ENCODE measurements around the gene CA10. TPM values are rescaled to one million over a fixed set of nuclear protein-coding genes. Genes with fewer than 3 reads are reported as not detected.

The CA10 gene
- total RNA-seq, 2 experiments from 2014 or later = not detected

DNA sequence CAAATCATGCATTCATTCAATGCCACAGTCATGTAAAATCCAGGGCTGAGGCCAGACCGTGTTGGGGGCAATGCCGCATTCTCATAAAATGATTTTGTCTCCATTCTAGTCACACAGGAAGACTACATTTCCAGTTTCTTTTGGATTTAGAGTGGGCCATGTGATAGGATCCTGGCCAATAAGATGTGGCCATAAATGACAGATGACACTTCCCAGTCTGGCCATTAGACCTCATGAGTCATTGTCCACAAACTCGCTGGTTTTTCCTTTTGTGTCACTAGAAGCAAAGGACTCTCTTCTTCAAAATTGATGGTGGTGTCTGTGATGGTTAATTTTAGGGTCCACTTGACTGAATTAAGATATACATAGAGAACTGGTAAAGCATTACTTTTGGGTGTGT, 545.8 kb downstream of the CA10 start:
- Mint-ChIP-seq H3K4me1 (ENCODE audit: low read depth) (no peaks in the 10 kb centered on the region), H3K9me3 (no peaks in the 10 kb centered on the region), H3K27me3 (ENCODE audit: low read depth) (peaks cover 11% of the 10 kb centered on the region), H3K4me3 (no peak overlapping the region), H3K27ac (no peak overlapping the region), H3K36me3 (ENCODE audit: low read depth) (no peaks in the 10 kb centered on the region)
- DNase-seq = no peak
- CTCF ChIA-PET = no interaction called here
- intact Hi-C loops (cut with micrococcal nuclease) = no loop called here

DNA sequence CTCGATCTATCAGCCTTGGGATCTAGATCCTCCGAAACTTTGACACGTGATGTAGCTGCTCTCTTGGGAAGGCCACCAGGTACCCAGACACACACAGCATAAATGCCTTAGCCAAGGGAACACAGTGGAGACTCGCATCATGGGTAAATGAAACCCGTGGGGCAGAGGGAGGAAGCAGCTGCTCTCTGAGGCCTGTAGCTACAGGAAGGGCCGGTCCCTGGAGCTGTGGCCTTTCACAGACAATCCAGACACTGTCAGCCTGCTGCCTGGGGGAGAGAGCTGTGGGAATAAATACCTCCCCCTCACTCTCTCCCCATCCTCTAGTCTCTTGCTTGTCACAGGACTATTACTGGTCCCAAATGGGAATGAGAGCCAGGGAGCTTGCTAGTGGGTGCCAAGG, 546.9 kb downstream of the CA10 start:
- CTCF ChIA-PET = no interaction called here
- Mint-ChIP-seq H3K4me1 (ENCODE audit: low read depth) (no peaks in the 10 kb centered on the region), H3K27ac (no peak overlapping the region), H3K4me3 (no peak overlapping the region), H3K36me3 (ENCODE audit: low read depth) (no peaks in the 10 kb centered on the region), H3K27me3 (ENCODE audit: low read depth) (peaks cover 4% of the 10 kb centered on the region), H3K9me3 (no peaks in the 10 kb centered on the region)
- intact Hi-C loops (cut with micrococcal nuclease) = no loop called here
- no peak for DNase-seq

DNA sequence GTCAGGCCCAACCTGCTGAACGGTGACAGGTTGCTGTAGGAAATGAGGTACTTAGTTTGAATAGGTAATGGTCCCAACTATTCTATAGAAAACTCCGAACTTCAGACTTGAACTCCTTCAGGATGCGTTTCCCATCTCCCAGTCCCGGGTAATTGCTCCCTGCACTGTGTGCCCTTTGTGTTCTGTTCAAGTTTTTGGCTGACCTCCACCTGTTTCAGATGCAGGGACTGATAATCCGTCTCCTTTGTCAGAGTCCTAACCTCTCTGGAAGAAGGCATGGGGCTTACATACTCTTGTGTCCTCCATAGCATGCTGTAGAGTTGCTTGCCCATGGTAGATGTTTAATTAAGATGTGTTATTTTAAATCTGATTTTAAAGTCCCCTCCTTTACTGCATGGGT, 547.7 kb downstream of the CA10 start:
- H3K4me3 Mint-ChIP-seq = no peak overlapping the region
- H3K36me3 Mint-ChIP-seq (ENCODE audit: low read depth) = no peaks in the 10 kb centered on the region
- peaks cover 4% of the 10 kb centered on the region for H3K27me3 Mint-ChIP-seq (ENCODE audit: low read depth)
- no peak for DNase-seq
- no peaks in the 10 kb centered on the region for H3K4me1 Mint-ChIP-seq (ENCODE audit: low read depth)
- intact Hi-C loops (cut with micrococcal nuclease) = no loop called here
- no peaks in the 10 kb centered on the region for H3K9me3 Mint-ChIP-seq
- H3K27ac Mint-ChIP-seq = no peak overlapping the region
- CTCF ChIA-PET = no interaction called here

DNA sequence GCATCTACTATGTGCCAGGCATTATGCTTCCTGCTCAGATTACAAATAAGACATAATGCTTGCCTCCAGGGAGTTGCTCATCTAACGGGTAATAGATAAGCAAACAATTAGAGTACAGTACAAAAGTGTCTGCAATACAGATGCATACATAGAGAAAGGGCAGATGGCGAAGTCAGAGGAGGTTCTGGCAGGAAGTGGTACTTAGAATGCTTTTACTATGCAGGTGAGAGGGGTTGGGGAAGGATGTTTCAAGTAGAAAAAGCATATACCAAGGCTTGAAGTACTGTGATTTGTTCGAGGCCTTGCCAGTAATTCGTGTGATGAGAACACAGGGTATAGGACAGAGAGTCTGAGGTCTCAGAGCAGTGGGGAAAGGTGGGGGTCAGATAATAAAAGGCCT, 548.4 kb downstream of the CA10 start:
- H3K36me3 Mint-ChIP-seq (ENCODE audit: low read depth) = no peaks in the 10 kb centered on the region
- H3K4me3 Mint-ChIP-seq = no peak overlapping the region
- no peaks in the 10 kb centered on the region for H3K27me3 Mint-ChIP-seq (ENCODE audit: low read depth)
- no peak for DNase-seq
- no peak overlapping the region for H3K27ac Mint-ChIP-seq
- intact Hi-C loops (cut with micrococcal nuclease) = no loop called here
- H3K9me3 Mint-ChIP-seq = no peaks in the 10 kb centered on the region
- H3K4me1 Mint-ChIP-seq (ENCODE audit: low read depth) = no peaks in the 10 kb centered on the region
- CTCF ChIA-PET = no interaction called here

DNA sequence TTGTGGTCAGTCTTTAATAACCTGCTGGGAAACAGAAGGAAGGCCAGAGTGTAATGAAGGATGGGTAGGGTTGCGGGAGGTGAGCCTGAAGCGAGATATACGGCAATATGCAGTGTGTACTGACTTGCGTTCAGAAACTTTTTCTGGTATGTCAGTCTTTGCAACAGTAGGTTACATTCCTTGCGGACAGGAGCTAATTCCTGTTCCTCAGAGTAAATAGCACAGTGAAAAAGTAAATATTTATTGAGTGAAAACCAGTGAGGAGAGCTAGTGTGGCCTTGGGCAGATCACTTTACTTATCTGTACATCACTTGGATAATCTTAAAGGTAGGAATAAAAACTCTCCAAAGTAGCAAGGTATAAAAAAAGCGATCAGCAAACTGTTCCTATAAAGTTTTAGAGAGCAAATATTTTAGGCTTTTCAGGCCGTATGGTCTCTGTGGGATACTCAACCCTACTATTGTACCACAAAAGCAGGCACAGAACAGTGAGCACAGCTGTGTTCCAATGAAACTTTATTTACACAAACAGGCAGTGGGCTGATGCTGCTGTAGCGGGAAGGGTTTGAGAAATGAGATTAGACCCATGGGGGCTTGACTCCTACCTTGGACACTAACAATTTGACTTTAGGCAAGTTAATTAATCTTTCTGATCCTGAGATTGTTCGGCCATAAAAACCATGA, 550.1 kb downstream of the CA10 start:
- intact Hi-C loops (cut with micrococcal nuclease) = no loop called here
- Mint-ChIP-seq H3K4me1 (ENCODE audit: low read depth) (no peaks in the 10 kb centered on the region), H3K36me3 (ENCODE audit: low read depth) (no peaks in the 10 kb centered on the region), H3K9me3 (no peaks in the 10 kb centered on the region), H3K4me3 (no peak overlapping the region), H3K27ac (no peak overlapping the region), H3K27me3 (ENCODE audit: low read depth) (no peaks in the 10 kb centered on the region)
- CTCF ChIA-PET = no interaction called here
- DNase-seq = no peak

DNA sequence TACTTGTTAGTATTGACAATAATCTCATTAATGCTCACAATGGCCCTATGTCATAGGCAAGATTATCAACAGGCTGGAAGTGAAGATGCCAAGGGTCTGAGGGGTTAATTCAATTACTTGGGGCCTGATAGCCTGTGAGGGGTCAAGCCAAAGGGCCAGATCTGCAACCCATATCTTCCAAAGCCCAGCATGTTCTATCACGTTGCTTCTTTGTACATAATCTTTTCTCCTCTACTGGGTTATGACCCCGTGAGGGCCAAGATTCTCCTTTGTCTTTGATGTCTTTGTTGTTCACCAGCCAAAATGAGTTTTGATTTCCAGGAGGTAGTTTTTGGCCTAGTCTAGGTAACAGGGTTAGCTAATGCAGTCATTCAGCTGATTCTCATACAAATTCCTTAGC, 551.0 kb downstream of the CA10 start:
- Mint-ChIP-seq H3K4me3 (no peak overlapping the region), H3K9me3 (no peaks in the 10 kb centered on the region), H3K36me3 (ENCODE audit: low read depth) (no peaks in the 10 kb centered on the region), H3K4me1 (ENCODE audit: low read depth) (no peaks in the 10 kb centered on the region), H3K27me3 (ENCODE audit: low read depth) (no peaks in the 10 kb centered on the region), H3K27ac (no peak overlapping the region)
- DNase-seq = no peak
- intact Hi-C loops (cut with micrococcal nuclease) = no loop called here
- CTCF ChIA-PET = no interaction called here

DNA sequence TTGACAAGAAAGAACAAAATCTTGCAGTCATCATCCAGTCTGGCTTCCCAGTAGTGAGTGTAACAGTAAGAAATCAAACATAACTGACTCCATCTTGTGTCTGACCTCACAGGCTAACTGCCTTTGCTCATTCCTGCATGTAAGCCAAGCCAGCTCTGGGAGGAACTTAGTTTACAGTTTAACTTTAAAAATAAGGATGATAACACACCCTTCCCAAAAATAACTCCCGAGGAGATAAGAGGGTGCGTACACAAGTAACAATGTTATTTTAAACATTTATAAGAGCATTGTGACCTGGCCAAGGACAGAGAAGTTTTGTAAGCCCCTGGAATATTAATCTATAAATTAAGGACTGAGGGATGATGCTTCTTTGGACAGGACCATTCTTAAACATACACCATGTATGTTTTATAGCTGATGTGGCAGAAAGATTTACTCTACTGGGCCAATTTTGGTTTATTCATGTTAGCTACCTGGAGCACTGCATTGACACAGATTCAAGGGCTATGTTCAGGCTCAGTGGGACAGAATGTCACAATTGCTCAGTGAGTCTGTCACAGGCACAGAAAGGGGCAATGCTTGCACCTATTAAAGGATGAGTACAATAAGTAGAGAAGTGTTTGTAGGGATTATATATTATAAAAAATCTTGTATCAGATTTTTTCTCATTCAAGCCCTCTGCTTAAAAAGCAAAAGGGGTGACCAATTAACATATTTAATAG, 554.1 kb downstream of the CA10 start:
- no peaks in the 10 kb centered on the region for H3K27me3 Mint-ChIP-seq (ENCODE audit: low read depth)
- no peak overlapping the region for H3K4me3 Mint-ChIP-seq
- H3K4me1 Mint-ChIP-seq (ENCODE audit: low read depth) = no peaks in the 10 kb centered on the region
- no peak overlapping the region for H3K27ac Mint-ChIP-seq
- intact Hi-C loops (cut with micrococcal nuclease) = no loop called here
- CTCF ChIA-PET = no interaction called here
- H3K9me3 Mint-ChIP-seq = no peaks in the 10 kb centered on the region
- no peaks in the 10 kb centered on the region for H3K36me3 Mint-ChIP-seq (ENCODE audit: low read depth)
- DNase-seq = no peak

DNA sequence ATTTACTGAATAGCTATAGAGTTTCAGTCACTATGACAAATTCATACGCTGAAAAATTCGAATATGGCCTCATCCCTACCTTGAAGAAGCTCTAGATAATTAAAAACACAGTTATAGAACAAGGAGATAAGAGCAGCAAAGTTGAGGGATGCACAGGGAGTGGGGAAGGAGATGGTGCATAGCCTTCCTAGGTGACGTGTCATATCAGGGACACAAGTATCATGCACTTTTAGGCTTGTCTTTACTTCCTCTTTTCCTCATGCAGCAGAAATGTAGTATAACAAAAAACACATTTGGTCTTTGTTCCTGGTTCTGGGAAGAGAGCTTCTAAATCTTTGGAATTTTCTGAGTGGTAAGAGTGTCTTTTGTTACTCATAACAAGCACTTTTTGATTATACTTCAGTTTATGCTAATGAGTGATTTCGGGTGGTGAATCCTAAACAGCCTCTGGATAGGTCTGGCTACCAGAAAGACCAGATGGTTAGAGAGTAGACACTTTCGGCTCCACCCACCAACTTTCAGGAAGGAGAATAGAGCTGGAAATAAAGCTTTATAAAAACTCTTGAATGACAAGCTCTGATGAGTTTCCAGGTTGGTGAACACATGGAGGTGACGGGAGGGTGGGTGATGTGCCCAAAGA, 556.8 kb downstream of the CA10 start:
- intact Hi-C loops (cut with micrococcal nuclease) = no loop called here
- no peak overlapping the region for H3K27ac Mint-ChIP-seq
- no peaks in the 10 kb centered on the region for H3K36me3 Mint-ChIP-seq (ENCODE audit: low read depth)
- H3K9me3 Mint-ChIP-seq = no peaks in the 10 kb centered on the region
- H3K27me3 Mint-ChIP-seq (ENCODE audit: low read depth) = no peaks in the 10 kb centered on the region
- no peak overlapping the region for H3K4me3 Mint-ChIP-seq
- no peak for DNase-seq
- CTCF ChIA-PET = no interaction called here
- H3K4me1 Mint-ChIP-seq (ENCODE audit: low read depth) = no peaks in the 10 kb centered on the region

DNA sequence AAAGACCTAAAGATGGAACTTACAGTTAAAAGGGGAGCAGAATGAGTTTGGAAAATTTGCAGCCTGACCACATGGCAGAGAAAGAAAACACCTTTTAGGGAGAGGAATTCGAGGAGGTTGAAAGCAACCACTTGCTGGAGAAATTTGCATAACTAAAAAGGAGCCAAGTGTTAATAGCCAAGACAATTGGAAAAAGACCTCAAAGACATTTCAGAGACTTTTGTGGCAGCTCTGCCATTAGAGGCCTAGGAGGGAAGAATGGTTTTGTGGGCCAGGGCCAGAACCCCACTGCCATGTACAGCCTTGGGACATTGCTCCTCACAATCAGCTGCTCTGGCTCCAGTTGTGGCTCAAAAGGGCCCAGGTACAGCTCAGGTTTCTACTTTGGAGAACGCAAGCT, 559.7 kb downstream of the CA10 start:
- no peak overlapping the region for H3K4me3 Mint-ChIP-seq
- no peaks in the 10 kb centered on the region for H3K4me1 Mint-ChIP-seq (ENCODE audit: low read depth)
- DNase-seq = no peak
- intact Hi-C loops (cut with micrococcal nuclease) = no loop called here
- H3K27me3 Mint-ChIP-seq (ENCODE audit: low read depth) = no peaks in the 10 kb centered on the region
- H3K9me3 Mint-ChIP-seq = no peaks in the 10 kb centered on the region
- CTCF ChIA-PET = interaction anchor here (0.8 kb wide), 1 partner anchor 36 kb away, joined by 3 read pairs; no protein-coding TSS in a partner anchor
- H3K27ac Mint-ChIP-seq = no peak overlapping the region
- H3K36me3 Mint-ChIP-seq (ENCODE audit: low read depth) = no peaks in the 10 kb centered on the region

DNA sequence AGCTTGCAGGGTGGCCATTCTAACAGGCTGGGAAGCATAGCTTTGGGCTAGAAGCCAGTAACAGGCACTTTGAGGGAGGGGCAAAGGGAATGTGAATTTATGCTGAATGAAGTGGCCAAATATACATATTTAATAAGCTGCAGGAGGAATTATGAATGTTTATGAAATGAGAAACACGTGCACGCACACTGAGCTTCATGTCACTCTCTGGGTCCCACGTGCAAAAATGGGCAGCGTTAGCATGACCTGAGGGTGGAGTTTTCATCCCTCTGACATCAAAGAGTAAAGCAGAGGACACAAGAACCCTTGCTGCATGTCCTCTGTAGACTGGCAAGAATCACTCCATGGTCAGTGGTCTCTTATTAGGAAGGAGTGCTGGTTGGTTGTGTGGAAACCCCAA, 561.2 kb downstream of the CA10 start:
- H3K9me3 Mint-ChIP-seq = no peaks in the 10 kb centered on the region
- H3K36me3 Mint-ChIP-seq (ENCODE audit: low read depth) = no peaks in the 10 kb centered on the region
- H3K27me3 Mint-ChIP-seq (ENCODE audit: low read depth) = no peaks in the 10 kb centered on the region
- H3K27ac Mint-ChIP-seq = no peak overlapping the region
- H3K4me3 Mint-ChIP-seq = no peak overlapping the region
- intact Hi-C loops (cut with micrococcal nuclease) = no loop called here
- no peaks in the 10 kb centered on the region for H3K4me1 Mint-ChIP-seq (ENCODE audit: low read depth)
- CTCF ChIA-PET = no interaction called here
- DNase-seq = no peak

DNA sequence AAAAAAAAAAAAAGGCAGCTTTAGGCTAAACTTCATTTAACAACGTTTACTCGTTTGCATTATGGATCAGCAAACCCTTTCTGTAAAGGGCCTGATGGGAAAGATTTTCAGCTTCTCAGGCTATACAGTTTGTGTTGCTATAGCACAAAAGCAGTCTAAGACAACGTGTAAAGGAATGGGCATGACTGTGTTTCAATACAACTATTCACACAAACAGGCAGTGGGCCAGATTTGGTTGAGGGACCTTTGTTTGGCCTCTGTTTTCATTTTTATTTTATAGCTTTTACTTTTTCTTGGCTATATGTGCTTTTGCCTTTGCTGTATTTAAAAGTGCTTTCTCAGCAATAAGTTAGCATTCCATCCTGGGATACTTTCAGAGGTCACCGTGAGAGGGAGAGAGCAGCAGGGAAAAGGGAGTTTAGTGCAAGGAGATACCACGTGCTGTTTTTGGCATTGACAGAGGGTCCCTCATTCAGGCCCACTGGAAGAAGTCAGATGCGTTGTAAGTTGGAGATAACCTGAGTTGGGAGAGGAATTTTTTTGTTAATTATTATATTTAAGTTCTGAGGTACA, 562.6 kb downstream of the CA10 start:
- CTCF ChIA-PET = no interaction called here

DNA sequence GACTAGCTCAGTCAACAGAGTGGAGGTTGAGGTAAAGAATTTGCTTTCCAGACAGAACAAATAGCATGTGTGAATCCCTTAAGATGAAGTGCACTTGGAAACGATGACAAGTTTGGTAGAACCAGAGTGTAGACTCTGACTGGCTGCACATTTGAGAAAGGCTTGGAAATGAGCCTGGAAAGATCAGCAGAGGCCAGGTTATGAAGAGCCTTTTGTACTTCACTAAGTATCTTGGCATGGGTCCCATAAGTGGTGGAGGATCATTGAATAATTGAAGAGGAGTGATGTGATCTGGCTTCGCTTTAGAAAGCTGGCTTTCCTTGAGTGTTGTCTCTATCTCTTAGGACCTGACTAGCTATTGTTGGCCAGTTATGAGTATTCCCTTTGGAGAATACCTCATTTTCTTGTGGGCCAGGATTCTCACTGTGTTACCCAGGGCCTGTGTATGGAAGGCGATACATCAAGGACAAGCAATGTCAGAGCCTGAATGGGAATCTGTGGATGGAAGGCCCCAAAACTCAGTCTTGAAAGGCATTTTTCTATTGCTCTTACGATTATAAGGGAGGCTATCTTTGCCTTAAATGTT, 568.4 kb downstream of the CA10 start:
- Mint-ChIP-seq H3K9me3 (peaks cover 12% of the 10 kb centered on the region), H3K4me1 (ENCODE audit: low read depth) (no peaks in the 10 kb centered on the region), H3K27me3 (ENCODE audit: low read depth) (peaks cover 6% of the 10 kb centered on the region), H3K36me3 (ENCODE audit: low read depth) (no peaks in the 10 kb centered on the region), H3K27ac (no peak overlapping the region), H3K4me3 (no peak overlapping the region)
- CTCF ChIA-PET = interaction anchor here (0.7 kb wide), 1 partner anchor 79 kb away, joined by 3 read pairs; no protein-coding TSS in a partner anchor
- DNase-seq = no peak
- intact Hi-C loops (cut with micrococcal nuclease) = no loop called here

More for the DNA sequence above, 562.6 kb downstream of the CA10 start:
- Mint-ChIP-seq H3K4me1 (ENCODE audit: low read depth) (no peaks in the 10 kb centered on the region), H3K4me3 (no peak overlapping the region), H3K36me3 (ENCODE audit: low read depth) (no peaks in the 10 kb centered on the region), H3K27ac (no peak overlapping the region), H3K27me3 (ENCODE audit: low read depth) (no peaks in the 10 kb centered on the region), H3K9me3 (no peaks in the 10 kb centered on the region)
- intact Hi-C loops (cut with micrococcal nuclease) = no loop called here
- DNase-seq = no peak

Data from activated naive CD4-positive, alpha-beta T cell treated with anti-CD3 and anti-CD28 coated beads for 36 hours (primary cell).